GM12872 (cell line): Measurements from ENCODE around the gene RSF1.

Experiments used
- CTCF ChIP-seq: IDR thresholded peaks from 3 replicates; pipeline ENCODE4 v1.5.1; 2011; ENCODE audit warnings: low read depth, mild to moderate bottlenecking, low read length, moderate library complexity; ENCODE audit not compliant: insufficient read depth

The RSF1 gene

GRCh38 chr11:77724636-77725035 is 95.9 kb downstream of the RSF1 start:
- TF ChIP-seq CTCF = no peak

- no peak for TF ChIP-seq CTCF
Observed at GRCh38 chr11:77723024-77723423, 97.5 kb downstream of the RSF1 start.

GRCh38 chr11:77710358-77710757 is 110.2 kb downstream of the RSF1 start:
- TF ChIP-seq CTCF = no peak

DNA sequence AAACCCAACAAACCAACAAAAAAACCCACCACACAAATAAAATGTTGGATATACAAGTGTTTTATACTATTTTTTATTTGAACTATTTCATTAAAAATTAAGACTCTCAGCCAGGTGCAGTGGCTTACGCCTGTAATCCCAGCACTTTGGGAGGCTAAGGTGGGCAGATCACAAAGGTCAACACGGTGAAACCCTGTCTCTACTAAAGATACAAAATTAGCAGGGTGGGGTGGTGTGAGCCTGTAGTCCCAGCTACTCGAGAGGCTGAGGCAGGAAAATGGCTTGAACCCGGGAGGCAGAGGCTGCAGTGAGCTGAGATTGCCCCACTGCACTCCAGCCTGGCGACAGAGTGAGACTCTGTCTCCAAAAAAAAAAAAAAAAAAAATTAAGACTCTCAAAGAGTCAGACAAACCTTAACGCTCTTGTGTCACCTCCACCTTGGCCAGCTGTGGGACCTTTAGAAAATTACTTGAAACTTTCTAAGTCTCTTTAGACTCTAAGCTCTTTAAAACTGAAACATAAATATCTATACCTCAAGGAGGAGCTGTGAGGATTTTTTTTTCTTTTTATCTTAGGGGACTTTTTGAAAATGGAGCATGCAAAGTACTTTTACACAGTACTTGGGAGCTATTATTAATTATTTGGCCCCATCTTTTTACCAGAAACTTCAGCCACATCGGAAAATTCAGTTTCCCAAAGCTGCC is 114.5 kb downstream of the RSF1 start:
- no peak for TF ChIP-seq CTCF

DNA sequence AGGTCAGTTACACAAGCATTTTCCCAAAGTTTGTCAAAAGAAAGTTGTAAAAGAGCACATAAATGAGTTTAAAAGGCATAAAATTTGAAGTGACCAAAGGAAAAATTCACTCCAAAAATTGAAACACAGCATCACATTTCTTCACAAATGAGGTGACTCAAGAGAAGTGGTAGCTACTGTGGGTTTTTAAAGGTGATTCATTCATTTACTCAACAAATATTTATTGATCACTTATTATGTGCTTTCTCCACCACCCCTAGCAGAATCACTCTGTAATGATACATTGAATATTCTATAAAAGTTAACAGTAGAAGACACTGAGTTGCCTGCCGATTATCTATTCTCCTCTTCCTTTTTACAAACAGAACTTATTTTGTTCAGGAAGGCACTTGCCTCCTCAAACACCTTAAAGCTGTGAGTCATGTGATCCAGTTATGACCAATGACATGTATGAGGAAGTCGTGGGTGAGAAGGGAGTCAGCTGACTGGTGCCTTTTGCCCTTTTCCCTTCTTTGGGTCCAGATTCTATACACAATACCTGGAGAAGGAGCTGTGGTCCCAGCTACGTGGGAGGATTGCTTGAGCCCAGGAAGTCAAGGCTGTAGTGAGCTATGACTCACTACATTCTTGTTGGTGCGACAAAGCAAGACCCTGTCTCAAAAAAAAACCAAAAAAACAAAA is 115.2 kb downstream of the RSF1 start:
- TF ChIP-seq CTCF = no peak

- no peak for TF ChIP-seq CTCF
Observed at GRCh38 chr11:77704029-77704428, 116.5 kb downstream of the RSF1 start.

DNA sequence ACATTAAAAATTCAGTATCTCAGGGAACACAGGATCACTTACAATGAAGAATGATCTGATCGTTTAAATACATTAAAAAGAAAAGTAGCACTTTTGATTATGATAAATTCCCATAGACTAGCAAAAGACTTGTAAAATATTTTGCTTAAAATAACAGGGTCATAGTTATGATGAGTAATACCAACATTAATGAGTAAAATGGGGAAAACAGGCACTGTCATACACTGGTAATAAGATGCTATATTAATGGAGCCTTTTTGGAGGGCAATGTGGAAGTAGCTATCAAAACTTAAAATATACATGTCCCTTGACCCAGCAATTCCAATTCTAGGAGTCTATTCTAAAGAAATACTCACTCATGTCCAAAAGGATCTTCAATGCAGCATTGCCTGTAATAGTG is 121.1 kb downstream of the RSF1 start:
- no peak for TF ChIP-seq CTCF
